NCI-H2196 (cell line): Measurements from ENCODE around the gene KCNQ1.

Experiments used
- DNase-seq: peaks from one replicate; lab custom pipeline; 2025; ENCODE audit not compliant: unreplicated experiment; lab: John Stamatoyannopoulos, UW

The KCNQ1 gene

GRCh38 chr11:2444821-2445745 lies at the start of gene KCNQ1:
Gene KCNQ1 (plus strand): TSS chr11:2445008. CDS start chr11:2445099, 91 bp downstream.
- peak; percentile 76 for DNase-seq

- no peak for DNase-seq
Measured at GRCh38 chr11:2395211-2395730, 49.5 kb upstream of the KCNQ1 start.

GRCh38 chr11:2395856-2396255 lies 49.0 kb upstream of the KCNQ1 start:
- no peak for DNase-seq

GRCh38 chr11:2396471-2396870 lies 48.3 kb upstream of the KCNQ1 start:
- DNase-seq: no peak

- DNase-seq: no peak
Measured at GRCh38 chr11:2397005-2397404, 47.8 kb upstream of the KCNQ1 start.

- no peak for DNase-seq
Measured at GRCh38 chr11:2398664-2399355, 46.0 kb upstream of the KCNQ1 start.

- no peak for DNase-seq
Measured at GRCh38 chr11:2399488-2400068, 45.2 kb upstream of the KCNQ1 start.

GRCh38 chr11:2400069-2400761 lies 44.6 kb upstream of the KCNQ1 start, which contains the start of gene TSSC4:
Gene TSSC4 (plus strand): TSS chr11:2400750. CDS start chr11:2402634, 1,884 bp downstream.
- peak; percentile 100 for DNase-seq

- no peak for DNase-seq
Measured at GRCh38 chr11:2400762-2401435, 43.9 kb upstream of the KCNQ1 start.

- no peak for DNase-seq
Measured at GRCh38 chr11:2401436-2401984, 43.3 kb upstream of the KCNQ1 start.

- no peak for DNase-seq
Measured at GRCh38 chr11:2402106-2402505, 42.7 kb upstream of the KCNQ1 start.

- DNase-seq: no peak
Measured at GRCh38 chr11:2402890-2403645, 41.7 kb upstream of the KCNQ1 start.

GRCh38 chr11:2404735-2405196 lies 40.0 kb upstream of the KCNQ1 start:
- no peak for DNase-seq

- DNase-seq: no peak
Measured at GRCh38 chr11:2406451-2406850, 38.4 kb upstream of the KCNQ1 start.

GRCh38 chr11:2406878-2407410 lies 37.9 kb upstream of the KCNQ1 start:
- DNase-seq: no peak

GRCh38 chr11:2408671-2409070 lies 36.1 kb upstream of the KCNQ1 start:
- DNase-seq: no peak

GRCh38 chr11:2409126-2409525 lies 35.7 kb upstream of the KCNQ1 start:
- DNase-seq: no peak

- DNase-seq: no peak
Measured at GRCh38 chr11:2409611-2410468, 35.0 kb upstream of the KCNQ1 start.
